OCI-LY7 (cell line): ENCODE data around the gene DPP10. TPM values are rescaled to one million over a fixed set of nuclear protein-coding genes. Genes with fewer than 3 reads are reported as not detected.

Experiments
- BruUV-seq: library from RNA; stranded (reverse); fragments of 400-500 nt; replicated peaks from 2 replicates; lab custom pipeline; 2021; lab: Mats Ljungman, UMichigan
- CTCF ChIA-PET: fragments of 300-600 bp; sonication (Branson Sonifier 250); formaldehyde crosslinking; loops from one replicate; lab custom pipeline; 2022; ENCODE audit warnings: antibody characterized with exemption; ENCODE audit not compliant: unreplicated experiment; lab: Charles Lee
- POLR2A ChIA-PET: fragments of 300-600 bp; sonication (Branson Sonifier 250); formaldehyde crosslinking; loops from one replicate; lab custom pipeline; 2022; ENCODE audit warnings: antibody characterized with exemption; lab: Charles Lee
- DNase-seq: peaks from one replicate; pipeline ENCODE4 v3.0.0-alpha.2; 2015; ENCODE audit warnings: low spot score
- H2AFZ ChIP-seq: fragments of 200-600 bp; sonication (generic), shearing (Covaris generic); 2 replicates; pipeline ENCODE4 v1.6.1; 2014; ENCODE audit warnings: mild to moderate bottlenecking, antibody characterized with exemption, low read length, moderate library complexity
- H3K27ac ChIP-seq: fragments of 200-600 bp; sonication (generic); 2 replicates; pipeline ENCODE4 v1.5.1; 2014; ENCODE audit warnings: mixed run types, low read depth, mild to moderate bottlenecking, moderate library complexity, low read length, inconsistent platforms; ENCODE audit not compliant: poor library complexity, severe bottlenecking
- H3K36me3 ChIP-seq: fragments of 200-600 bp; sonication (generic); 2 replicates; pipeline ENCODE4 v1.6.1; 2014; ENCODE audit warnings: mild to moderate bottlenecking, antibody characterized with exemption, low read length, moderate library complexity, mixed read lengths; ENCODE audit not compliant: insufficient read depth
- H3K4me1 ChIP-seq: fragments of 200-600 bp; sonication (generic); 2 replicates; pipeline ENCODE4 v1.5.1; 2014; ENCODE audit warnings: mild to moderate bottlenecking, low read length; ENCODE audit not compliant: insufficient read depth, poor library complexity, severe bottlenecking
- H3K4me2 ChIP-seq: fragments of 200-600 bp; sonication (generic); 2 replicates; pipeline ENCODE4 v1.6.1; 2014; ENCODE audit warnings: mild to moderate bottlenecking, low read length
- H3K4me3 ChIP-seq: fragments of 200-600 bp; sonication (generic); 2 replicates; pipeline ENCODE4 v1.5.1; 2014; ENCODE audit warnings: mild to moderate bottlenecking, low read depth, low read length; ENCODE audit not compliant: poor library complexity, severe bottlenecking
- H3K79me2 ChIP-seq: fragments of 200-600 bp; sonication (generic); 2 replicates; pipeline ENCODE4 v1.6.1; 2016; ENCODE audit warnings: low read depth, mild to moderate bottlenecking, low read length, moderate library complexity, mixed read lengths; ENCODE audit not compliant: insufficient read depth
- H3K9me2 ChIP-seq: fragments of 200-600 bp; sonication (generic); 2 replicates; pipeline ENCODE4 v1.6.1; 2016; ENCODE audit warnings: mild to moderate bottlenecking, low read length, mixed read lengths; ENCODE audit not compliant: insufficient read depth
- H3K9me3 ChIP-seq: fragments of 200-600 bp; sonication (generic); 2 replicates; pipeline ENCODE4 v1.6.1; 2014; ENCODE audit warnings: mild to moderate bottlenecking, mixed run types, low read length, mixed read lengths
- H4K20me1 ChIP-seq: fragments of 200-600 bp; sonication (generic); 2 replicates; pipeline ENCODE4 v1.6.1; 2014; ENCODE audit warnings: mild to moderate bottlenecking, antibody characterized with exemption, low read length, moderate library complexity, mixed read lengths; ENCODE audit not compliant: insufficient read depth
- CTCF ChIP-seq: fragments of 200-600 bp; sonication (generic); conservative IDR thresholded peaks from 2 replicates; pipeline ENCODE4 v1.5.1; 2014; ENCODE audit warnings: mild to moderate bottlenecking, antibody characterized with exemption, low read length, moderate library complexity, mixed read lengths
- EZH2phosphoT487 ChIP-seq: fragments of 200-600 bp; sonication (generic); IDR thresholded peaks from 2 replicates; pipeline ENCODE4 v1.6.1; 2018; ENCODE audit warnings: low read depth, borderline replicate concordance, mild to moderate bottlenecking, mixed run types, antibody characterized with exemption, low read length, moderate library complexity, mixed read lengths
- intact Hi-C: fragments of 100-400 bp; cut with micrococcal nuclease; formaldehyde crosslinking; loops from one replicate; pipeline ENCODE4 v1.10.0; 2022; ENCODE audit not compliant: unreplicated experiment
- total RNA-seq, 2 experiments: library from RNA; depleted of rRNA in 1 of 2; stranded (reverse); fragments of >200 nt in 1 of 2; shearing (Covaris generic) in 1 of 2; gene quantifications; 2 replicates each; pipeline ENCODE4 v1.2.3, GENCODE V29; 2014 to 2022

DPP10 gene
- total RNA-seq, 2 experiments from 2014 or later: not detected

GRCh38 chr2:114688241-114688640, 245.8 kb downstream of the DPP10 start:
- CTCF ChIA-PET: no interaction called here
- intact Hi-C loops: no loop called here

GRCh38 chr2:114698520-114698919, 256.1 kb downstream of the DPP10 start:
- CTCF ChIA-PET: no interaction called here
- no peak overlapping the region for H2AFZ ChIP-seq
- H3K4me2 ChIP-seq: no peak overlapping the region
- H3K36me3 ChIP-seq: no peaks in the 10 kb centered on the region
- DNase-seq: no peak
- no peaks in the 10 kb centered on the region for H3K9me2 ChIP-seq
- POLR2A ChIA-PET: no interaction called here
- H4K20me1 ChIP-seq: no peaks in the 10 kb centered on the region
- no peaks in the 10 kb centered on the region for H3K4me1 ChIP-seq
- no peak overlapping the region for H3K27ac ChIP-seq
- H3K79me2 ChIP-seq: no peaks in the 10 kb centered on the region
- TF ChIP-seq CTCF (no peak), EZH2phosphoT487 (no peak)
- intact Hi-C loops: no loop called here
- no peaks in the 10 kb centered on the region for H3K9me3 ChIP-seq
- H3K4me3 ChIP-seq: no peak overlapping the region
- no TSS peak for BruUV-seq

More at GRCh38 chr2:114688241-114688640, 245.8 kb downstream of the DPP10 start:
- no peaks in the 10 kb centered on the region for H3K79me2 ChIP-seq
- H3K27ac ChIP-seq: no peak overlapping the region
- H4K20me1 ChIP-seq: no peaks in the 10 kb centered on the region
- TF ChIP-seq EZH2phosphoT487 (no peak), CTCF (no peak)
- no peak overlapping the region for H3K4me2 ChIP-seq
- H2AFZ ChIP-seq: no peak overlapping the region
- H3K4me3 ChIP-seq: no peak overlapping the region
- no TSS peak for BruUV-seq
- no peaks in the 10 kb centered on the region for H3K4me1 ChIP-seq
- H3K36me3 ChIP-seq: no peaks in the 10 kb centered on the region
- H3K9me2 ChIP-seq: no peaks in the 10 kb centered on the region
- POLR2A ChIA-PET: no interaction called here
- no peak for DNase-seq
- no peaks in the 10 kb centered on the region for H3K9me3 ChIP-seq

DNA sequence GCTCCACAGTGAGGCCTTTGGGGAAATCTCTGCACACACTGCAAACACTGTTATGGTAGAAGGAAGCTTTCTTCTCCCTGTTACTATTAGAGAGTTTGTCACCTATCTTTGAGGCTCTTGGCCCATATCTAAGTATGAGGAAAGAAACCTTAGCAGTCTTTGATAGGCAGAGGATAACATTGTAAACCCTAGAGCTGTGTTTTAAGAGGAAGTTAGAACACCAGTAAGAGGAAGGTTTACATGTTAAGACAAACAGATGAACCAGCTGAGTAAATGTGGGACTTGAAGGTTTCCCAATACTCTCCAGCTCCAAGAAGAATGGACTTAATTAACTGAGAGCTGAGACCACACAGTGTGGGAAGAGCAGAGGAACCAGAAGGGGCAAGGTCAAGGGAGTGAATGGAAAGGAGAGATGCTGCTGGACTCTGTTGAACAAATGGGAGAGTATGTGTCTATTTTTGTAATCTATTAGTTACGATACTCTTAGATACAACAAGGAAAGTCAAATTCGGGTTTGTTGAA, 257.0 kb downstream of the DPP10 start:
- Histone ChIP-seq H3K79me2 (no peaks in the 10 kb centered on the region), H3K4me3 (no peak overlapping the region), H3K27ac (no peak overlapping the region), H3K36me3 (no peaks in the 10 kb centered on the region), H3K9me3 (no peaks in the 10 kb centered on the region), H3K4me1 (no peaks in the 10 kb centered on the region), H2AFZ (no peak overlapping the region), H4K20me1 (no peaks in the 10 kb centered on the region), H3K4me2 (no peak overlapping the region), H3K9me2 (no peaks in the 10 kb centered on the region)
- ChIA-PET POLR2A (no interaction called here), CTCF (no interaction called here)
- intact Hi-C loops: no loop called here
- no peak for DNase-seq
- no TSS peak for BruUV-seq
- no peak for TF ChIP-seq EZH2phosphoT487
- TF ChIP-seq CTCF: no peak
